NB4 (cell line): ENCODE results near the gene TOMM5.

Source experiments
- CTCF ChIP-seq: IDR thresholded peaks from one replicate; pipeline ENCODE4 v1.5.1; 2012; ENCODE audit warnings: low read depth, low read length
- MAX ChIP-seq: IDR thresholded peaks from 2 replicates; pipeline ENCODE4 v1.6.1; 2011; ENCODE audit warnings: low read depth, low read length
- MYC ChIP-seq: IDR thresholded peaks from 2 replicates; pipeline ENCODE4 v1.6.1; 2011; ENCODE audit warnings: low read depth, low read length
- POLR2A ChIP-seq: IDR thresholded peaks from 2 replicates; pipeline ENCODE4 v1.6.1; 2011; ENCODE audit warnings: mild to moderate bottlenecking; ENCODE audit not compliant: insufficient read length; ENCODE audit errors: extremely low read depth

- no peak for TF ChIP-seq CTCF
- TF ChIP-seq POLR2A, result no peak
- TF ChIP-seq MAX, result no peak
- no peak for TF ChIP-seq MYC
These were observed 29.1 kb upstream of the TOMM5 start for GRCh38 chr9:37621273-37622121.
